ENCODE measurements around the gene UBAP1. TPM values are rescaled to one million over a fixed set of nuclear protein-coding genes. Genes with fewer than 3 reads are reported as not detected.

UBAP1 gene
- total RNA-seq, 1 experiment from 2014 or later: 30.8 TPM

DNA sequence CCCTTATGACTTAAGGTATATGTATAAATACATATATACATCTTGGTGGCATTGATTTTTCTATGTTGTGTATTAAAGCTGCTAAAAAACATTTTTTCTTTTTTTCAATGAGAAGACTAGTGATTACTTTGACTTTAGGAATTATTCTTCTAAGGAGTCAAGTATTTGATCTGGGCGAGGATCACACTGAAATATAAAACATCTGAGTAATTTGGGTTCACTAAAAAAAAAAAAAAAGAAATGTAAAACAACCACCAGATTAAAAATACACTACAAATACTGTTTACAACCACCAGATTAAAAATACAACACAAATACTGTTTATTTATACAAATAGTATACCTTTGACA lies 9.0 kb downstream of the UBAP1 start:
- no peaks in the 10 kb centered on the region for H3K9me2 ChIP-seq (ENCODE audit: insufficient read depth)
- H3K4me2 ChIP-seq (ENCODE audit: low read length): no peak overlapping the region
- DNase-seq (ENCODE audit: low read depth, low spot score) (no peak), ATAC-seq (no peak)
- H3K79me2 ChIP-seq (ENCODE audit: insufficient read depth, low read length): peaks cover 92% of the 10 kb centered on the region
- no peak overlapping the region for H3K4me3 ChIP-seq (replicated peaks in 1 of 2; ENCODE audit: low read depth in 1 of 2, low read length in 2 of 2)
- POLR2A ChIA-PET: no interaction called here
- intact Hi-C loops (cut with micrococcal nuclease): no loop called here
- CTCF ChIA-PET: no interaction called here
- no peak overlapping the region for H2AFZ ChIP-seq (ENCODE audit: low read depth, low read length, poor library complexity, severe bottlenecking)
- H3K36me3 ChIP-seq (ENCODE audit: control insufficient read depth in 1 of 2, insufficient read depth in 2 of 2, low read length in 2 of 2): 0 out of 4 replicates have a peak, but pooled peaks cover 0 to 4% of the 10 kb centered on the region in 2 experiments
- H3K4me1 ChIP-seq (ENCODE audit: control insufficient read depth in 1 of 2, insufficient read depth in 2 of 2, low read length in 2 of 2): peaks cover 22 to 30% of the 10 kb centered on the region in 2 experiments
- no TSS peak for BruUV-seq (replicated peaks)
- peaks cover 18% of the 10 kb centered on the region for H4K20me1 ChIP-seq (ENCODE audit: insufficient read depth)
- no peaks in the 10 kb centered on the region for H3K9me3 ChIP-seq (ENCODE audit: control insufficient read depth in 1 of 2, insufficient read depth in 1 of 2, low read depth in 1 of 2, low read length in 2 of 2)
- TF ChIP-seq EZH2 (IDR thresholded peaks at IDR 0.05): no peak
- TF ChIP-seq, protein P1, sequence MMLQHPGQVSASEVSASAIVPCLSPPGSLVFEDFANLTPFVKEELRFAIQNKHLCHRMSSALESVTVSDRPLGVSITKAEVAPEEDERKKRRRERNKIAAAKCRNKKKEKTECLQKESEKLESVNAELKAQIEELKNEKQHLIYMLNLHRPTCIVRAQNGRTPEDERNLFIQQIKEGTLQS (IDR thresholded peaks at IDR 0.05): no peak
- TF ChIP-seq EZH2phosphoT487 (IDR thresholded peaks at IDR 0.05; ENCODE audit: borderline replicate concordance): no peak
- TF ChIP-seq, protein P2, sequence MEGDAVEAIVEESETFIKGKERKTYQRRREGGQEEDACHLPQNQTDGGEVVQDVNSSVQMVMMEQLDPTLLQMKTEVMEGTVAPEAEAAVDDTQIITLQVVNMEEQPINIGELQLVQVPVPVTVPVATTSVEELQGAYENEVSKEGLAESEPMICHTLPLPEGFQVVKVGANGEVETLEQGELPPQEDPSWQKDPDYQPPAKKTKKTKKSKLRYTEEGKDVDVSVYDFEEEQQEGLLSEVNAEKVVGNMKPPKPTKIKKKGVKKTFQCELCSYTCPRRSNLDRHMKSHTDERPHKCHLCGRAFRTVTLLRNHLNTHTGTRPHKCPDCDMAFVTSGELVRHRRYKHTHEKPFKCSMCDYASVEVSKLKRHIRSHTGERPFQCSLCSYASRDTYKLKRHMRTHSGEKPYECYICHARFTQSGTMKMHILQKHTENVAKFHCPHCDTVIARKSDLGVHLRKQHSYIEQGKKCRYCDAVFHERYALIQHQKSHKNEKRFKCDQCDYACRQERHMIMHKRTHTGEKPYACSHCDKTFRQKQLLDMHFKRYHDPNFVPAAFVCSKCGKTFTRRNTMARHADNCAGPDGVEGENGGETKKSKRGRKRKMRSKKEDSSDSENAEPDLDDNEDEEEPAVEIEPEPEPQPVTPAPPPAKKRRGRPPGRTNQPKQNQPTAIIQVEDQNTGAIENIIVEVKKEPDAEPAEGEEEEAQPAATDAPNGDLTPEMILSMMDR (IDR thresholded peaks at IDR 0.05 in 2 of 3, conservative IDR thresholded peaks at IDR 0.05 in 1 of 3; ENCODE audit: borderline replicate concordance in 1 of 3, insufficient read depth in 1 of 3, low read depth in 2 of 3, low read length in 2 of 3): no peak
- no peak for TF ChIP-seq CEBPB (IDR thresholded peaks at IDR 0.05; ENCODE audit: low read depth)
- no peak for TF ChIP-seq JUND (IDR thresholded peaks at IDR 0.05)
- no peak for TF ChIP-seq EGR1 (IDR thresholded peaks at IDR 0.05; ENCODE audit: low read depth)
- TF ChIP-seq ZNF274 (IDR thresholded peaks at IDR 0.05; ENCODE audit: low read depth, low read length): no peak
- no peak for TF ChIP-seq SP1 (IDR thresholded peaks at IDR 0.05; ENCODE audit: low read depth)
- TF ChIP-seq POLR2A (IDR thresholded peaks at IDR 0.05; ENCODE audit: borderline replicate concordance, extremely low read depth, insufficient read depth, insufficient read length): no peak
- TF ChIP-seq TCF7L2 (IDR thresholded peaks at IDR 0.05; ENCODE audit: borderline replicate concordance, extremely low read depth, insufficient read depth, insufficient read length): no peak
- TF ChIP-seq, protein P3, sequence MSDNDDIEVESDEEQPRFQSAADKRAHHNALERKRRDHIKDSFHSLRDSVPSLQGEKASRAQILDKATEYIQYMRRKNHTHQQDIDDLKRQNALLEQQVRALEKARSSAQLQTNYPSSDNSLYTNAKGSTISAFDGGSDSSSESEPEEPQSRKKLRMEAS (IDR thresholded peaks at IDR 0.05): no peak
- no peak for TF ChIP-seq CBX3 (IDR thresholded peaks at IDR 0.05; ENCODE audit: low read depth)
- TF ChIP-seq FOSL1 (IDR thresholded peaks at IDR 0.05; ENCODE audit: low read depth): no peak
- TF ChIP-seq RAD21 (IDR thresholded peaks at IDR 0.05; ENCODE audit: low read depth): no peak
- no peak for TF ChIP-seq ZFX (IDR thresholded peaks at IDR 0.05)
- no peak for TF ChIP-seq SRF (IDR thresholded peaks at IDR 0.05; ENCODE audit: low read depth)
- no peak for TF ChIP-seq SIN3A (IDR thresholded peaks at IDR 0.05; ENCODE audit: low read depth)
- no peak for TF ChIP-seq REST (IDR thresholded peaks at IDR 0.05; ENCODE audit: low read depth)
- TF ChIP-seq ELF1 (IDR thresholded peaks at IDR 0.05; ENCODE audit: borderline replicate concordance, low read depth): no peak
- H3K27me3 ChIP-seq (ENCODE audit: insufficient read depth, low read length): no peaks in the 10 kb centered on the region
- RAD21 ChIA-PET (ENCODE audit: low non-redundant PET in 1 of 2, low total read pairs in 2 of 2, uncharacterized antibody in 2 of 2, unreplicated experiment in 2 of 2): no interaction called here
- no peak overlapping the region for H3K27ac ChIP-seq (ENCODE audit: low read depth, low read length)
- H3K9ac ChIP-seq (ENCODE audit: low read length): no peak overlapping the region

Data from HCT116 (cell line).